PC-9 (cell line): ENCODE measurements around the gene GATC. TPM values are rescaled to one million over a fixed set of nuclear protein-coding genes. Genes with fewer than 3 reads are reported as not detected.

Experiments
- BruUV-seq: library from RNA; stranded (reverse); fragments of 400-500 nt; replicated peaks from 2 replicates; lab custom pipeline; 2021; lab: Mats Ljungman, UMichigan
- CTCF ChIA-PET: fragments of 300-600 bp; sonication (Branson Sonifier 250); formaldehyde crosslinking; loops from one replicate; lab custom pipeline; 2022; ENCODE audit warnings: antibody characterized with exemption; lab: Charles Lee
- POLR2A ChIA-PET: fragments of 300-600 bp; sonication (Branson Sonifier 250); formaldehyde crosslinking; loops from one replicate; lab custom pipeline; 2022; ENCODE audit warnings: antibody characterized with exemption; ENCODE audit not compliant: unreplicated experiment; lab: Charles Lee
- DNase-seq, 2 experiments: peaks; one replicate each; pipeline versions ENCODE4 v3.0.0 to v3.0.0-alpha.2; 2015 to 2022; ENCODE audit warnings: mixed read lengths in 1 of 2
- H2AFZ ChIP-seq: fragments of 200-600 bp; sonication (generic); 2 replicates; pipeline ENCODE4 v1.8.1; 2017; ENCODE audit warnings: antibody characterized with exemption
- H3F3A ChIP-seq: fragments of 200-600 bp; sonication (generic); 2 replicates; pipeline ENCODE4 v1.8.1; 2017; ENCODE audit warnings: antibody characterized with exemption, mild to moderate bottlenecking, low read depth; ENCODE audit not compliant: insufficient read depth
- H3K27ac ChIP-seq: fragments of 200-600 bp; sonication (generic); 2 replicates; pipeline ENCODE4 v1.6.1; 2016; ENCODE audit warnings: mixed run types
- H3K27me3 ChIP-seq: fragments of 200-600 bp; sonication (generic); 2 replicates; pipeline ENCODE4 v1.6.1; 2016; ENCODE audit warnings: low read depth, mixed run types; ENCODE audit not compliant: insufficient read depth
- H3K36me3 ChIP-seq: fragments of 200-600 bp; sonication (generic); 2 replicates; pipeline ENCODE4 v1.6.1; 2016; ENCODE audit warnings: low read depth, mixed run types
- H3K4me1 ChIP-seq: fragments of 200-600 bp; sonication (generic); replicated peaks from 2 replicates; pipeline ENCODE4 v1.6.1; 2016; ENCODE audit warnings: mixed run types; ENCODE audit not compliant: insufficient read depth
- H3K4me2 ChIP-seq: fragments of 200-600 bp; sonication (generic); 2 replicates; pipeline ENCODE4 v1.6.1; 2017; ENCODE audit warnings: mixed run types
- H3K4me3 ChIP-seq: fragments of 200-600 bp; sonication (generic); 2 replicates; pipeline ENCODE4 v1.6.1; 2016; ENCODE audit warnings: mixed run types
- H3K79me2 ChIP-seq: fragments of 200-600 bp; sonication (generic); 2 replicates; pipeline ENCODE4 v1.6.1; 2017; ENCODE audit warnings: low read depth, mixed run types
- H3K9me2 ChIP-seq: fragments of 200-600 bp; sonication (generic); 2 replicates; pipeline ENCODE4 v1.8.1; 2017; ENCODE audit warnings: mild to moderate bottlenecking; ENCODE audit not compliant: insufficient read depth
- H3K9me3 ChIP-seq: fragments of 200-600 bp; sonication (generic); 2 replicates; pipeline ENCODE4 v1.8.1; 2016; ENCODE audit warnings: low read depth; ENCODE audit not compliant: insufficient read depth
- H4K20me1 ChIP-seq: fragments of 200-600 bp; sonication (generic); 2 replicates; pipeline ENCODE4 v1.8.1; 2017; ENCODE audit not compliant: insufficient read depth
- CTCF ChIP-seq: fragments of 200-600 bp; sonication (generic); conservative IDR thresholded peaks from 2 replicates; pipeline ENCODE4 v1.6.1; 2017; ENCODE audit warnings: mixed run types, antibody characterized with exemption, mild to moderate bottlenecking, moderate library complexity
- EZH2 ChIP-seq: fragments of 200-600 bp; sonication (generic); IDR thresholded peaks from 2 replicates; pipeline ENCODE4 v1.8.0; 2017; ENCODE audit warnings: antibody characterized with exemption, low read depth
- intact Hi-C: fragments of 100-400 bp; cut with micrococcal nuclease; formaldehyde crosslinking; loops from one replicate; pipeline ENCODE4 v1.10.0; 2022; ENCODE audit not compliant: unreplicated experiment
- total RNA-seq: library from RNA; stranded (reverse); gene quantifications from 2 replicates; pipeline ENCODE4 v1.2.3, GENCODE V29; 2021

Gene GATC
- total RNA-seq, 1 experiment from 2014 or later, result 24.3 TPM

- BruUV-seq, result no TSS peak
- intact Hi-C loops, result no loop called here
- Histone ChIP-seq H3K9me2 (no peaks in the 10 kb centered on the region), H3F3A (no peaks in the 10 kb centered on the region), H3K36me3 (no peaks in the 10 kb centered on the region), H3K4me2 (no peak overlapping the region), H4K20me1 (no peaks in the 10 kb centered on the region), H3K9me3 (no peaks in the 10 kb centered on the region), H2AFZ (no peak overlapping the region), H3K27ac (no peak overlapping the region), H3K27me3 (no peaks in the 10 kb centered on the region), H3K4me1 (no peaks in the 10 kb centered on the region), H3K4me3 (no peak overlapping the region), H3K79me2 (no peaks in the 10 kb centered on the region)
- TF ChIP-seq EZH2, result no peak
- TF ChIP-seq CTCF, result no peak
- ChIA-PET CTCF (no interaction called here), POLR2A (no interaction called here)
- DNase-seq, result no peak
Measured at GRCh38 chr12:120412421-120412820, 33.8 kb upstream of the GATC start.

- Histone ChIP-seq H3K9me2 (no peaks in the 10 kb centered on the region), H3K79me2 (no peaks in the 10 kb centered on the region), H3K4me3 (no peak overlapping the region), H3K9me3 (no peaks in the 10 kb centered on the region), H3F3A (no peaks in the 10 kb centered on the region), H4K20me1 (no peaks in the 10 kb centered on the region), H3K27ac (no peak overlapping the region), H3K4me2 (no peak overlapping the region), H3K27me3 (no peaks in the 10 kb centered on the region), H2AFZ (no peak overlapping the region), H3K36me3 (no peaks in the 10 kb centered on the region), H3K4me1 (no peaks in the 10 kb centered on the region)
- TF ChIP-seq EZH2 (no peak), CTCF (no peak)
- BruUV-seq, result no TSS peak
- intact Hi-C loops, result no loop called here
- POLR2A ChIA-PET, result no interaction called here
- DNase-seq, result no peak
- CTCF ChIA-PET, result no interaction called here
Measured at GRCh38 chr12:120413901-120414695, 32.1 kb upstream of the GATC start.

GRCh38 chr12:120416490-120417216 lies 29.6 kb upstream of the GATC start:
- Histone ChIP-seq H3K4me1 (no peaks in the 10 kb centered on the region), H3K36me3 (no peaks in the 10 kb centered on the region), H3K9me3 (no peaks in the 10 kb centered on the region), H3K27me3 (no peaks in the 10 kb centered on the region), H2AFZ (no peak overlapping the region), H3K4me2 (no peak overlapping the region), H3K4me3 (no peak overlapping the region), H3F3A (no peaks in the 10 kb centered on the region), H3K79me2 (no peaks in the 10 kb centered on the region), H3K27ac (no peak overlapping the region), H3K9me2 (no peaks in the 10 kb centered on the region), H4K20me1 (no peaks in the 10 kb centered on the region)
- intact Hi-C loops, result no loop called here
- ChIA-PET CTCF (no interaction called here), POLR2A (no interaction called here)
- BruUV-seq, result no TSS peak
- TF ChIP-seq EZH2 (no peak), CTCF (no peak)
- no peak for DNase-seq
